ENCODE measurements around the gene PLXDC2.

The PLXDC2 gene

DNA sequence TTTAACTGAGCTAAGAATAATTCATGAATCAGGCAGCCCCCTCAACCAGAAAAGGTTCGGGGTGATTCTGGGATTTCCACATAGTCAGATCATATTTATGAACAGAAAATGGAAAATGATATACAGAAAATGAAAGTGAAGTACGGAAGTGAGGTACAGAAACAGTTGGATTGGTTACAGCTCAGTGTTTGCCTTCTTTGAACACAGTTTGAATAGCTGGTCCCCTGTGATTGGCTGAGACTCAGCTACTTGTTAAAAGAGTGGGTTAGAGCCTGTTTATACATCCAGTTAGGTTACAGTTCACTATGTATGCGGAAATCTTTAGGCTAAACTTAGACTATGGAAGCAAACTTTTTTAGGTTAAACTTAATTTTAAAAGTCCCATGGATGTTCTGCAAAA is 511.7 kb downstream of the PLXDC2 start:
- H3F3A ChIP-seq (ENCODE audit: insufficient read depth, low read length), result no peaks in the 10 kb centered on the region
- no peaks in the 10 kb centered on the region for H3K27me3 ChIP-seq (ENCODE audit: insufficient read depth, low read length)
- no peak overlapping the region for H3K4me2 ChIP-seq (ENCODE audit: low read length)
- no peaks in the 10 kb centered on the region for H3K9me3 ChIP-seq (ENCODE audit: low read length)
- no peaks in the 10 kb centered on the region for H3K79me2 ChIP-seq (ENCODE audit: insufficient read depth, low read length)
- H3K27ac ChIP-seq (ENCODE audit: low read depth, low read length, poor library complexity, severe bottlenecking), result no peak overlapping the region
- H3K4me3 ChIP-seq (ENCODE audit: low read depth, low read length, poor library complexity, severe bottlenecking), result no peak overlapping the region
- TF ChIP-seq, protein P1, sequence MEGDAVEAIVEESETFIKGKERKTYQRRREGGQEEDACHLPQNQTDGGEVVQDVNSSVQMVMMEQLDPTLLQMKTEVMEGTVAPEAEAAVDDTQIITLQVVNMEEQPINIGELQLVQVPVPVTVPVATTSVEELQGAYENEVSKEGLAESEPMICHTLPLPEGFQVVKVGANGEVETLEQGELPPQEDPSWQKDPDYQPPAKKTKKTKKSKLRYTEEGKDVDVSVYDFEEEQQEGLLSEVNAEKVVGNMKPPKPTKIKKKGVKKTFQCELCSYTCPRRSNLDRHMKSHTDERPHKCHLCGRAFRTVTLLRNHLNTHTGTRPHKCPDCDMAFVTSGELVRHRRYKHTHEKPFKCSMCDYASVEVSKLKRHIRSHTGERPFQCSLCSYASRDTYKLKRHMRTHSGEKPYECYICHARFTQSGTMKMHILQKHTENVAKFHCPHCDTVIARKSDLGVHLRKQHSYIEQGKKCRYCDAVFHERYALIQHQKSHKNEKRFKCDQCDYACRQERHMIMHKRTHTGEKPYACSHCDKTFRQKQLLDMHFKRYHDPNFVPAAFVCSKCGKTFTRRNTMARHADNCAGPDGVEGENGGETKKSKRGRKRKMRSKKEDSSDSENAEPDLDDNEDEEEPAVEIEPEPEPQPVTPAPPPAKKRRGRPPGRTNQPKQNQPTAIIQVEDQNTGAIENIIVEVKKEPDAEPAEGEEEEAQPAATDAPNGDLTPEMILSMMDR (IDR thresholded peaks at IDR 0.05; ENCODE audit: low read length), result no peak
- no peak for TF ChIP-seq EZH2 (IDR thresholded peaks at IDR 0.05; ENCODE audit: borderline replicate concordance, low read length)
- no peaks in the 10 kb centered on the region for H3K36me3 ChIP-seq (ENCODE audit: insufficient read depth, low read length)
- H3K9me2 ChIP-seq (ENCODE audit: low read depth, low read length), result no peaks in the 10 kb centered on the region
- no peaks in the 10 kb centered on the region for H3K4me1 ChIP-seq (ENCODE audit: insufficient read depth, low read length, severe bottlenecking)
- no peak overlapping the region for H3K9ac ChIP-seq (ENCODE audit: low read length)
- H4K20me1 ChIP-seq (ENCODE audit: insufficient read depth, low read length), result no peaks in the 10 kb centered on the region
- H2AFZ ChIP-seq (ENCODE audit: low read length), result no peak overlapping the region; the same call in 1 of the 2 replicates

DNA sequence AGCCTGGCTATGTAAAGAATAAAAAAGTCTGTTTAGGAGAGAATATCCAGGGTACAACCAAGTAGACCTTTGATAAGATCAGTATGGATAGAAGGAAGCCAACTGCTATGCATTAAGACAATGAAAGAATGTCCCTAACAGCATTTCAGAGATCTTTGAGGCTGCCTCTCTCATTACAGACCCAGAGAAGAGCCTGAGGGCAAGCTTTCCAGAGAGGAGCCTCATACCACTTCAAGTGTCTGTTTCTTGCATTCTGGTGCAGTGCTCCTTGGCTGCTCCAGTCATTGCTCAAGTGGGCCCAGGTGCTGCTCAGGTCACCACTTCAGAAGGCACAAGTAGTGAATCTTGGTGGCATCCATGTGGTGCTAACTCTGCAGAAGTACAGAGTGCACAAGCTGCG is 514.0 kb downstream of the PLXDC2 start:
- H3K4me2 ChIP-seq (ENCODE audit: low read length), result no peak overlapping the region
- no peaks in the 10 kb centered on the region for H3K4me1 ChIP-seq (ENCODE audit: insufficient read depth, low read length, severe bottlenecking)
- H3K9me3 ChIP-seq (ENCODE audit: low read length), result no peaks in the 10 kb centered on the region
- H3F3A ChIP-seq (ENCODE audit: insufficient read depth, low read length), result no peaks in the 10 kb centered on the region
- H3K9ac ChIP-seq (ENCODE audit: low read length), result no peak overlapping the region
- H3K36me3 ChIP-seq (ENCODE audit: insufficient read depth, low read length), result no peaks in the 10 kb centered on the region
- no peaks in the 10 kb centered on the region for H3K9me2 ChIP-seq (ENCODE audit: low read depth, low read length)
- H2AFZ ChIP-seq (ENCODE audit: low read length), result no peak overlapping the region
- H4K20me1 ChIP-seq (ENCODE audit: insufficient read depth, low read length), result no peaks in the 10 kb centered on the region
- H3K79me2 ChIP-seq (ENCODE audit: insufficient read depth, low read length), result no peaks in the 10 kb centered on the region
- no peak overlapping the region for H3K27ac ChIP-seq (ENCODE audit: low read depth, low read length, poor library complexity, severe bottlenecking)
- no peak overlapping the region for H3K4me3 ChIP-seq (ENCODE audit: low read depth, low read length, poor library complexity, severe bottlenecking)
- H3K27me3 ChIP-seq (ENCODE audit: insufficient read depth, low read length), result no peaks in the 10 kb centered on the region
- TF ChIP-seq, protein P1 (IDR thresholded peaks at IDR 0.05; ENCODE audit: low read length), result no peak
- no peak for TF ChIP-seq EZH2 (IDR thresholded peaks at IDR 0.05; ENCODE audit: borderline replicate concordance, low read length)

DNA sequence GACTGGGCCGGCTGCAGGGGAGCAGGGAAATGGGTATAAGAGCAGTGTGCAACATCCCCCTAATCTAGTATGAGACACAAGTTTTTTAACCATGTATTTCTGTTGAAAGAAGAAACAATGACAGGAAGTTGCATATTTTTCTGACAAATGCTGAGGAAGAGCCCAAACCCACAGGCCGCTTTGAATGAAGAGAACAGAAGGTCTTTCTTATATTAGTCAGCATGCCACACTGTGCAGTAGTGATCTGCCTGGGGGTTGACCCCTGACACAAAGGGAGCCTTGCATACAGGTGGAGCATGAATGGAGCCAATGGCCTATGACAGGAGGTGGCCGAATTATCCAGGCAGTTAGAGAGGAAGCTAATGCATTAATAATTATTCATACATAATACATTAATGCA is 518.3 kb downstream of the PLXDC2 start:
- Histone ChIP-seq H3K4me1 (ENCODE audit: insufficient read depth, low read length, severe bottlenecking) (no peaks in the 10 kb centered on the region), H3K79me2 (ENCODE audit: insufficient read depth, low read length) (no peaks in the 10 kb centered on the region), H2AFZ (ENCODE audit: low read length) (no peak overlapping the region)

More for the DNA sequence above, 518.3 kb downstream of the PLXDC2 start:
- no peaks in the 10 kb centered on the region for H3K27me3 ChIP-seq (ENCODE audit: insufficient read depth, low read length)
- TF ChIP-seq, protein P1 (IDR thresholded peaks at IDR 0.05; ENCODE audit: low read length), result no peak
- no peak for TF ChIP-seq EZH2 (IDR thresholded peaks at IDR 0.05; ENCODE audit: borderline replicate concordance, low read length)
- no peaks in the 10 kb centered on the region for H4K20me1 ChIP-seq (ENCODE audit: insufficient read depth, low read length)
- no peaks in the 10 kb centered on the region for H3K36me3 ChIP-seq (ENCODE audit: insufficient read depth, low read length)
- H3K27ac ChIP-seq (ENCODE audit: low read depth, low read length, poor library complexity, severe bottlenecking), result no peak overlapping the region
- no peaks in the 10 kb centered on the region for H3K9me3 ChIP-seq (ENCODE audit: low read length)
- no peaks in the 10 kb centered on the region for H3K9me2 ChIP-seq (ENCODE audit: low read depth, low read length)
- no peaks in the 10 kb centered on the region for H3F3A ChIP-seq (ENCODE audit: insufficient read depth, low read length)
- H3K4me3 ChIP-seq (ENCODE audit: low read depth, low read length, poor library complexity, severe bottlenecking), result no peak overlapping the region
- H3K9ac ChIP-seq (ENCODE audit: low read length), result no peak overlapping the region
- no peak overlapping the region for H3K4me2 ChIP-seq (ENCODE audit: low read length)
